H1 (cell line): Measurements from ENCODE around the gene BLOC1S4. TPM values are rescaled to one million over a fixed set of nuclear protein-coding genes. Genes with fewer than 3 reads are reported as not detected.

Experiments used
- BACH1 ChIP-seq: IDR thresholded peaks from 2 replicates; pipeline ENCODE4 v1.6.1; 2012; ENCODE audit warnings: low read length, improper control_type of control experiment
- BCL11A ChIP-seq, 2 experiments: IDR thresholded peaks; one replicate each; pipeline ENCODE4 v1.6.1; 2011; ENCODE audit warnings: low read depth in 2 of 2, low read length in 2 of 2, mild to moderate bottlenecking in 2 of 2
- CBX8 ChIP-seq: fragments of 300-800, 300-1000 bp; sonication (generic); IDR thresholded peaks from 2 replicates; pipeline ENCODE4 v1.7.1; 2016; ENCODE audit warnings: low read depth, low read length, borderline replicate concordance
- CHD1 ChIP-seq: IDR thresholded peaks from 2 replicates; pipeline ENCODE4 v1.6.1; 2012; ENCODE audit warnings: low read depth, low read length, improper control_type of control experiment
- CHD2 ChIP-seq: IDR thresholded peaks from 2 replicates; pipeline ENCODE4 v1.6.1; 2012; ENCODE audit warnings: low read length, improper control_type of control experiment
- CREB1 ChIP-seq: IDR thresholded peaks from 2 replicates; pipeline ENCODE4 v1.6.1; 2012; ENCODE audit warnings: inconsistent platforms
- CTBP2 ChIP-seq: IDR thresholded peaks from 2 replicates; pipeline ENCODE4 v1.7.0; 2011; ENCODE audit warnings: borderline replicate concordance, mild to moderate bottlenecking, moderate library complexity, mixed read lengths, low read length; ENCODE audit not compliant: insufficient read depth, insufficient read length
- E2F6 ChIP-seq: IDR thresholded peaks from 2 replicates; pipeline ENCODE4 v1.6.1; 2012; ENCODE audit warnings: inconsistent platforms
- EGR1 ChIP-seq: IDR thresholded peaks from 2 replicates; pipeline ENCODE4 v1.6.1; 2011; ENCODE audit warnings: low read depth, low read length, borderline replicate concordance
- FOSL1 ChIP-seq: IDR thresholded peaks from 2 replicates; pipeline ENCODE4 v1.6.1; 2011; ENCODE audit warnings: mild to moderate bottlenecking, low read depth, low read length, moderate library complexity; ENCODE audit not compliant: insufficient read depth
- GABPA ChIP-seq: IDR thresholded peaks from 2 replicates; pipeline ENCODE4 v1.6.1; 2011; ENCODE audit warnings: mild to moderate bottlenecking, low read length, moderate library complexity, borderline replicate concordance; ENCODE audit not compliant: insufficient read depth
- GTF2F1 ChIP-seq: IDR thresholded peaks from 2 replicates; pipeline ENCODE4 v1.6.1; 2012; ENCODE audit warnings: low read depth, low read length, improper control_type of control experiment, borderline replicate concordance
- JUN ChIP-seq: IDR thresholded peaks from 2 replicates; pipeline ENCODE4 v1.6.1; 2011; ENCODE audit warnings: low read depth, mild to moderate bottlenecking, improper control_type of control experiment, low read length
- PHF8 ChIP-seq: fragments of 200-600 bp; sonication (generic); conservative IDR thresholded peaks from 2 replicates; pipeline ENCODE4 v1.7.1; 2012; ENCODE audit warnings: low read depth, mild to moderate bottlenecking, inconsistent platforms, low read length, moderate library complexity
- POU5F1 ChIP-seq: IDR thresholded peaks from 2 replicates; pipeline ENCODE4 v1.6.1; 2011; ENCODE audit warnings: low read depth, mild to moderate bottlenecking, low read length, moderate library complexity
- RAD21 ChIP-seq, 2 experiments: IDR thresholded peaks in 1 of 2; conservative IDR thresholded peaks in 1 of 2; 2 replicates each; pipeline ENCODE4 v1.6.1; 2011; ENCODE audit warnings: low read depth in 2 of 2, low read length in 2 of 2, improper control_type of control experiment in 1 of 2, inconsistent platforms in 1 of 2, mild to moderate bottlenecking in 1 of 2, moderate library complexity in 1 of 2
- RXRA ChIP-seq: IDR thresholded peaks from 2 replicates; pipeline ENCODE4 v1.6.1; 2011; ENCODE audit warnings: low read depth, mild to moderate bottlenecking, low read length, moderate library complexity; ENCODE audit not compliant: insufficient read depth
- SAP30 ChIP-seq: fragments of 300-600 bp; sonication (generic); IDR thresholded peaks from 2 replicates; pipeline ENCODE4 v1.7.1; 2012; ENCODE audit warnings: low read length, moderate library complexity, mild to moderate bottlenecking, inconsistent platforms; ENCODE audit not compliant: insufficient read depth, insufficient replicate concordance
- SIX5 ChIP-seq: IDR thresholded peaks from 2 replicates; pipeline ENCODE4 v1.6.1; 2011; ENCODE audit warnings: mild to moderate bottlenecking, low read depth, low read length
- SP4 ChIP-seq: IDR thresholded peaks from 2 replicates; pipeline ENCODE4 v1.6.1; 2012; ENCODE audit warnings: low read length, inconsistent platforms
- SRF ChIP-seq: IDR thresholded peaks from 2 replicates; pipeline ENCODE4 v1.6.1; 2011; ENCODE audit warnings: mild to moderate bottlenecking, low read depth, low read length, moderate library complexity
- SUZ12 ChIP-seq: fragments of 200-600 bp; sonication (generic); IDR thresholded peaks from 2 replicates; pipeline ENCODE4 v1.6.1; 2012; ENCODE audit warnings: mild to moderate bottlenecking, inconsistent platforms, low read length, moderate library complexity, mixed read lengths
- TAF7 ChIP-seq: optimal IDR thresholded peaks from 2 replicates; pipeline ENCODE3; 2011; ENCODE audit warnings: low read depth, mild to moderate bottlenecking, inconsistent platforms, low read length, moderate library complexity, borderline replicate concordance
- ZNF274 ChIP-seq: IDR thresholded peaks from 2 replicates; pipeline ENCODE4 v1.7.0; 2012; ENCODE audit warnings: low read length, borderline replicate concordance; ENCODE audit errors: extremely low read depth
- polyA plus RNA-seq, 7 experiments: library from polyadenylated mRNA; depleted of rRNA in 3 of 7; stranded (reverse) in 5 of 7; unstranded in 2 of 7; fragments of >200 nt in 5 of 7; fragments of 200-250 nt in 2 of 7; gene quantifications; 1 replicate in 5 of 7; 2 replicates in 1 of 7; 4 replicates in 1 of 7; pipeline versions ENCODE4 v1.2.1 to v1.2.3, GENCODE V29; 2011 to 2013; ENCODE audit warnings: missing spikeins in 2 of 7, mixed read lengths in 2 of 7
- total RNA-seq: library from RNA; stranded (reverse); fragmentation: NEBNext Ultra II Directional; extraction: Animal tissue kit (Norgen Biotek cat#: 25700); gene quantifications from 2 replicates; pipeline ENCODE4 v1.2.1, GENCODE V29; 2021

Gene BLOC1S4
- total and polyA plus RNA-seq, 2 of the 8 experiments (the other 6 are each of a cell fraction or from before 2014, with no cell fraction given): 19.1 to 27.8 TPM

DNA sequence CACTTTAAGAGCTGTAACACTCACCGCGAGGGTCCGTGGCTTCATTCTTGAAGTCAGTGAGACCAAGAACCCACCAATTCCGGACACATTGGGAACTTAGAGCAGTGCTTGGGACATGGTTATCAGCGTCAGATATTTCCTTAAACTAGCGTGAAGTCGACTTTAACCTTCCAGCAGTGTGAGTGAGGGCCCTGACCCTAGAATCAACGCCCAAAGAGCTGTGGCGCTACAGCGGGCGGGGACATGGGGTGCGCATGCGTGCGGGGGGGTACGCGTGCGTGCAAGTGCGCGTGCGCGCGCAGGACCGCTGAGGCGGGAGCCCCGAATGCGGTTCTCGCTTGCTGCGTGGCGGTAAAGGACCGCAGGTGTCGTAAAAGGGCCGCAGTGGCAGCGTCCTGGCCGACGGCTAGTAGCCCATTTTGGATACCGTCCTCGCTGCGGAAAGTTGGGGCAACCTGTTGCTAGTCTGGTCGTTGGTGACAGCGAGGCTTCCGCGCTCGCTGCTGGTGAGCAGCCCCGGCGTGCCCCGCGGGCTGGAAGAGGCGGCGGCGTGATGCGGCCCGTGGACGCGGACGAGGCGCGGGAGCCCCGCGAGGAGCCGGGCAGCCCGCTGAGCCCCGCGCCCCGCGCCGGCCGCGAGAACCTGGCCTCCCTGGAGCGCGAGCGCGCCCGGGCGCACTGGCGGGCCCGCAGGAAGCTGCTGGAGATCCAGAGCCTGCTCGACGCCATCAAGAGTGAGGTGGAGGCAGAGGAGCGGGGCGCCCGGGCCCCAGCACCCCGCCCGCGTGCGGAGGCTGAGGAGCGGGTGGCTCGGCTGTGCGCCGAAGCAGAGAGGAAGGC, 42.1 kb upstream of the BLOC1S4 start (continued):
- TF ChIP-seq E2F6: peak; percentile 91
- peak; percentile 89 for TF ChIP-seq TAF7
- no peak for TF ChIP-seq CHD2
- no peak for TF ChIP-seq SP4
- TF ChIP-seq SRF: no peak
- no peak for TF ChIP-seq EGR1
- no peak for TF ChIP-seq RXRA
- no peak for TF ChIP-seq SUZ12
- TF ChIP-seq RAD21 (IDR thresholded peaks at IDR 0.05 in 1 of 2, conservative IDR thresholded peaks at IDR 0.05 in 1 of 2; ENCODE audit: low read depth in 2 of 2, low read length in 2 of 2): no peak
- TF ChIP-seq BCL11A (IDR thresholded peaks at IDR 0.05; ENCODE audit: low read depth in 2 of 2, low read length in 2 of 2): no peak
- TF ChIP-seq POU5F1: no peak
- TF ChIP-seq SAP30: no peak
- no peak for TF ChIP-seq BACH1
- TF ChIP-seq FOSL1: no peak
- no peak for TF ChIP-seq SIX5
- TF ChIP-seq PHF8: 0 out of 2 replicates have a peak, but pooled peaks have one; percentile 31
- no peak for TF ChIP-seq GABPA
- no peak for TF ChIP-seq CHD1
- no peak for TF ChIP-seq JUN
- TF ChIP-seq ZNF274: no peak
- no peak for TF ChIP-seq GTF2F1
- no peak for TF ChIP-seq CTBP2
- TF ChIP-seq CREB1: peak; percentile 59
- TF ChIP-seq CBX8: no peak
